NAMALWA (cell line): ENCODE data around the gene TENM4.

Experiments
- DNase-seq: peaks from one replicate; pipeline ENCODE4 v3.0.0-alpha.2; 2015; ENCODE audit warnings: low spot score

Gene TENM4

DNA sequence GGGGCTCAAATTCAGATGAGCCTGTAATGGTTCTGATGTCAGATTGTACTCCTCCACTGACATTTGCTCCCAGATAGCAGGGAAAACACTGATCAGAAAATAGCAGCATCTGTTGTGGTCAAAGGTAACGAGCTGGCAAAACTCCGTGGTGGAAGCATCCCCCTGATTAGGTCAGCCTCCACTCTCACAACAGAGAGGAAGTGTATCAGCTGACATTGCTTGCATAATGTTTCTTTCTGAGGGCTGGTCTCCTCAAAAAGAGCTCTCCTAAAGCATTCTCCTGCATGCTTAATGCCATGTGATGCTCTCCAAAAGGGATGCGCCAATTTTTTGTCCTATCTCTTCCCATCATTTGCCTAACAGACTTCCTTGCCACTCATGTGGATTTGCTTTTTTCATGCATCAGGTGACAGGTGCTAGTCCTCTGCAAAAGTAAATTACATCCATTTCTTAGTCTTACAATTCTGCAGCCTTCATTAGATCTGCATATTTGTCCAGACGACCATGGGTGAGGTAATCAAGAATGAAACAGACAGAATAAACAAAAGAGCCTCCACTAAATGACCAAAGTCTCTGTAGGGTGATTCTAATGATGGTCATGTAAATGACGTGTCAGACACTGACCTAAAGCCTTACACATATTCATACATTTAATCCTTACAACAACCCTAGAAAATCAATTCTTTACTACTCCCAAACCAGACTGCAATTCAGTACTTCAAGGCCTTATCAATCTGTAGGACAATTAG is 6.4 kb upstream of the TENM4 start:
- DNase-seq = no peak

GRCh38 chr11:79444923-79445322 is 4.1 kb upstream of the TENM4 start:
- DNase-seq = no peak

DNA sequence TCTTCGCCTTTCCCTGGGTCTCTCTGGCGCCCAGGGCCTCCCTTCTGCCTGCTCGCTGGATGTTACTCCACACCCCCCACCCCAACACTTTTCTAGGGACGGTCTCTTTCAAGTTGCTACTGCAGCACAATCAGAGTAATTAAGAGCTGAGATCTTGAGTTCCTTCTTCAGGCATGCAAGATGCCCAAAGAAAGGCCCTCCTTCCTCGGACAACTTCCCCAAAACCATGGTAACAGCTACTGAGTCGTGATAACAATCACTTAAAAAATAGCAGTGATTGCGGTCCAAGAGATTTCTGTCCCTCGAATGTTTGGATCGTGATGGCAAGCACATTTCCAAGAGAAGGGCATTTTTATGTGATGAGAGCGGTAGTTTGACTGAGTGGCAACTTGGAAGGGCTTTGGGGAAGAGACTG is 638 bp upstream of the TENM4 start:
- no peak for DNase-seq

GRCh38 chr11:79439886-79440570 is 802 bp downstream of the TENM4 start:
- DNase-seq = no peak

DNA sequence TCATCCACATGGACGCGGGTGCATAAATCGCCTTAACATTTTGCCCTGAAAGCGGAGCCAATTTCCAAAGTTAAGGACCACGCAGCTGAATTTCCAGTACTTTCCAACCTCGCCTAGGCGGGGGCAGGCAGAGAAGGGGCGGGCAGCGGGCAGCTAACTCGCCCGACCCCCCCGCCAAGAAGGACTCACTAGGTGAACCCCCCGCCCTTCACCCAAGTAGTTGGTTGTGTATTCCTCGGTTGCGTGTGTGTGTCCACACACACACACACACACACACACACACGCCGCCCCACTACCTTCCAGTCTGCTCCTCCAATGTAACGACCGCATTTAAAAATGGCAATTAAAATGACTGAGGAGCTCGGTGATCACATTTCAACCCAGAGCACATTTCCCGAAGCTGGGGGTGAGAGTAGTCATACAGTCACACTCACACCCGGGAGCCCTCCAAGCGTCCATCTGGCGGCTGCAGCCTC is 1.4 kb downstream of the TENM4 start:
- no peak for DNase-seq

DNA sequence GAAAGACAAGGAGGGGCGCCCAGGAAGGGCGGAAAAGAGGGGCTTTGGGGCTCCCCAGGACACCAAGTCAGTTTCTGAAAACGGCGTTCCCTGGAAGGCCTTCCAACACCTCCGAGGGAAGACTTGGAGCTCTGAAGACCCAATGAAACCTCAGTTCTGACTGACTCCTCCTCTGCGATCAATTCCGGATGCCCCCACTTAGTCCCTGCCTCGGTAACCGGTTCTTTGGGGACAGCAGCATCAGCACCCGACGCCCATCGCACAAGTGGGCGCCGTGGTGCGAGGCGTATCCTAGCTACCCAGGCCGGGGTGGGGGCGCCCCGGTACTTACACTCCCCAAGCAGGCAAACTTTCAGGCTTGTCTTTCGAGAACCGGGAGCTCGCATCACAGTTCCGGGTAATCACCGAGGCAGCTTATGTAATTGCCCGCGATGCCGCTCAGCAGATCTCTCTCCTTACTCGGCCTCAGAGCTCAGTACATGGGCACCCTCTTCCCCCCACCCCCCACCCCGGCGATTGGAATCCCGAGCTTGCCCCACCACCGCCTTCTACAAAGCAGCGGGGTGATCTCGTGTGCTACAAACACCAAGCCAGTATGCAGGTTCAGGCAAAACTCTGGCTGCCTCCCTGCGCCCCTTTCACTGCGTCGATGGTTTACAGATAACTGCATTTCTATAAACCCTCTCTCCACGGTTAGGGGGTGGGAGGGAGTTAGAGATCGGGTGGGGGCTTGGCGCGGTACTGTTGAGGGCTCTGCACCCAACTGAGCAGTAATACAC is 2.0 kb downstream of the TENM4 start:
- DNase-seq = no peak

GRCh38 chr11:79437981-79438630 is 2.7 kb downstream of the TENM4 start:
- DNase-seq = no peak

GRCh38 chr11:79437278-79437980 is 3.4 kb downstream of the TENM4 start:
- no peak for DNase-seq

GRCh38 chr11:79436919-79437277 is 3.9 kb downstream of the TENM4 start:
- DNase-seq = no peak

GRCh38 chr11:79434283-79434682 is 6.5 kb downstream of the TENM4 start:
- no peak for DNase-seq

- no peak for DNase-seq
Observed at GRCh38 chr11:79432138-79432537, 8.7 kb downstream of the TENM4 start.

DNA sequence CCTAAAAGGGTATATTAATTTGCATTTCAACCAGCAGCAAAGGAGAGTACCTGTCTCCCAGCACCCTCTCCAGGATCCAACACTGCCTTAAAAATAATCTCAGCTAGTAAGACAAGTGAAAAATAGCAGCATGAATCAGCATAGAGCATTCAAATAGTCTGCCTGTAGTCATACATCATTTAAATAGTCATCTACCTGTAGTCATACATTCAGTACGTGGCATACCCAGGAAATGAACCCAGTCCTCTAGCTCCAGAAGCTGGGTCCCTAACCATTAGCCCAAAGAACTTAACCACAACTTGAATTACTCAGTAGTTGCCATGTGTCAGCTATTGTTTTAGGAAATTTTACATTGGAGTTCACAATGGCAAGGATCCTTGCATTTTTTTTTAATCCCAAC is 9.3 kb downstream of the TENM4 start:
- DNase-seq = no peak

DNA sequence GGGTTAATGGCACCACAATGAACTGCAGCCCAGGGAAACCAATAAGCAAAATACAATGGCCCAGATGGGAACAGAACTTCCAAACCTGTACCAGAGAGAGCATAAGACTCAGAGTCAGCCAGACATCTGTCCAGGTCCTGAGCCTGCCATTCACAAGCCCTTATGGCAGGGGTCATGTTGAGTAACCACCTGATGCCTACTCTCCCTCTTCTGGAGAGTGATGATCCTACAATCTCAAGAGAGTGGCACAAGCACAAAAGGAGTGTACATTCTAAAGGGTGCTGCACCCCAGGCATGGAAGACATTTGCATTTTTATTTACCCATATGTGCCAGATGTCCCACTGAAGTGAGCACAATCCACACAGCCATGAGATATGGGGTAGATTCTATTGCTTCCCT is 10.6 kb downstream of the TENM4 start:
- DNase-seq = peak; percentile 5

DNA sequence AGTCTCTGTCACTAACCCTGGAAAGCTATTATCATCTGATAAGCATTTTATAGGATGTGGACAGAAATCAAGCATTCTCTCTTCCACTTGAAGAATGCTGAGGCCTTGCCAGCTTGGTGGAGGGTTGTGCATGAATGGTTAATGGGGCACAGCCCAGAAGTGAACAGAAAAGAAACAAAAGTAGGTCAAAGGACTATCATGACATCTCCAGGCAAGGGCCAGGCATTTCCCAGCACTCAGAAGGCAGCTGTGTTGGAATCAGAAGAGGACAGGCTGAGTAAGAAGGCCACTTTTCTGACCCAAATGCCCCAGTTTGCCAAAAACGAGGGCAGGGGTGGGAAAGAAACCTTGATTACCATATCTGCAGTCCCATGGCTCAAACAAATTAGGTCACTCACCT is 12.4 kb downstream of the TENM4 start:
- DNase-seq = no peak

- DNase-seq = no peak
Observed at GRCh38 chr11:79427611-79428327, 13.1 kb downstream of the TENM4 start.

- DNase-seq = no peak
Observed at GRCh38 chr11:79427126-79427525, 13.7 kb downstream of the TENM4 start.

DNA sequence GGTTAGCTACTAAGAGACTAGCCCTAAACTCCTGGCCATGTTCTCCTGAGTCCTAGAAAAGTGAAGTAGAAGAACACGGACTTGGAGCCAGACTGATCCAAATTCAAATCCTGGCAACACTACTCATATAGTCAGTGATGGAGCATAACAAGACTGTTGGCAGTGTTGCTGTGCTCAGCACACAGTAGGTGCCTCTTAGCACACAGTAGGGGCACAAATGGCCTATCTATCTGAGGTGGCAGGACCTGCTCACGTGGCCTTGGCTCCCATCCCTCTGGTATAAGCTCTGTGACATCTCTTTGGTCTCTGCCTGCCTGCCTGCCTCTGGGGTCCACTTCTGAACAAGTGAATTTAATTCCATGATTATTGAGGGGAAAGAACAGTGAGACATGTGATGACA is 15.4 kb downstream of the TENM4 start:
- DNase-seq = no peak

DNA sequence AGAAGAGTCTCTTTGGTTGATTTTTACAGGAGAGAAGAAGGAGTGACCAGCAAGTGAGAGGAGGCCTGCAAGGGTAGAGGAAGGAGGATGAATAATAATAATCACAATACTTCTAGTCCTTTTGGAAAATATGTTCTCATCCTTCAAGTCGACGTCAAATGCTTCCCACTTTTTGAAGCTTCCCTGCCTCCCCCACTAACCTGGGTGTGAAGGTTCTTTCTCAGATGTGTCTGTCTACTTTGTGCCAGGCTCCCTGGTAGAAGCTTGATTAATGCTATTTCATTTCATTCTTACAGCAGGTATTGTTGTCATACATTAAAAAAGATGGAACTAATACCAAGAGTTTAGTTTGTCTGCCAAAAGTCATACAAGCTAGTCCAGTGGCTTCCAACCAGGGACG is 17.1 kb downstream of the TENM4 start:
- no peak for DNase-seq

DNA sequence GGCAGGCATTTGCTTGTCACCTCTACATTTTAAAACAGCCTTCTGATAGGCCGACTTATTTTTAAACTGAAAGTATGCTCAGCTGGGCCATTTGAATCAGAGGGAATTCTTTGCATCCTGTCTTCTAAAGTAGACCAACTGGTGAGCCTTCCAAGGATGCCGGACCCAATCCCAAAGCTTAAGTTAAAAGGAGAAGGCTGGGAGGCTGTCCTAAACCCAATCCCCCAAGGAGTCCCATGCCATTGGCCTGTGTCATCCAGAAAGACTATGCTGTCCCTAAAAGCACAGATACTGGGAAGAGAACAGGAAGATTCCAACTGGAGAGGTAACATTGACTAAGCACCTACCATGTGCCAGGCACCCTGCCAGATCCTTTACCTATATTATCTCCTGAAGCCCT is 18.0 kb downstream of the TENM4 start:
- no peak for DNase-seq

DNA sequence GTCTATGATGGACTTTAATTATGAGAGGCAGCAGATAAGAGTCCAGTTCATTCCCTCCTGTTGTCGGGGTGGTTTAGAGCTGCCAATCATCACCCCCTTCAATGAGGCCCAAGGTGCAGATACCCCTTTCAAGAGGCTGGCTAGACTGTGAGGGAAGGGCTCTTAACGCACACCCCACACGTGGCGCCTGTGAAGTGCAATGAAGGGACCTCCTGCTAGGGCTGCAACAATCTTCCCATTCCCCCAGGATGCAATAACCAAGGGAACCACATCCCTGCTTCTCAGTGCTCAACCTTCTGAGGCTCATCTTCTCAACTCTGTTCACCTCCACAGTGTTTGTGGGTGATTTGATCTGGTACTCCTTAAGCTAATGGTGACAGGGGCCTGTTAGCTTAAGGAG is 19.0 kb downstream of the TENM4 start:
- DNase-seq = no peak

GRCh38 chr11:79419120-79419519 is 21.7 kb downstream of the TENM4 start:
- no peak for DNase-seq
